GM23248 (cell line): Measurements from ENCODE around the gene PCDH20. TPM values are rescaled to one million over a fixed set of nuclear protein-coding genes. Genes with fewer than 3 reads are reported as not detected.

Experiments
- DNase-seq: peaks from one replicate; pipeline ENCODE4 v3.0.0-alpha.2; 2015
- H2AFZ ChIP-seq: fragments of 200-600 bp; sonication (generic); 2 replicates; pipeline ENCODE4 v1.6.1; 2016; ENCODE audit warnings: antibody characterized with exemption
- H3F3A ChIP-seq: fragments of 200-600 bp; sonication (generic); 2 replicates; pipeline ENCODE4 v1.6.1; 2016; ENCODE audit warnings: mild to moderate bottlenecking, antibody characterized with exemption, mixed run types; ENCODE audit not compliant: insufficient read depth
- H3K27ac ChIP-seq: fragments of 200-600 bp; sonication (generic); 2 replicates; pipeline ENCODE4 v1.5.1; 2016; ENCODE audit warnings: mild to moderate bottlenecking
- H3K27me3 ChIP-seq: fragments of 200-600 bp; sonication (generic); replicated peaks from 2 replicates; pipeline ENCODE4 v1.6.1; 2016; ENCODE audit warnings: mild to moderate bottlenecking; ENCODE audit not compliant: insufficient read depth
- H3K36me3 ChIP-seq: fragments of 200-600 bp; sonication (generic); 2 replicates; pipeline ENCODE4 v1.6.1; 2016; ENCODE audit warnings: low read depth, mild to moderate bottlenecking
- H3K4me1 ChIP-seq: fragments of 200-600 bp; sonication (generic); 2 replicates; pipeline ENCODE4 v1.6.1; 2016; ENCODE audit warnings: mild to moderate bottlenecking; ENCODE audit not compliant: insufficient read depth
- H3K4me2 ChIP-seq: fragments of 200-600 bp; sonication (generic); one replicate; pipeline ENCODE4 v1.6.1; 2016; ENCODE audit warnings: mild to moderate bottlenecking; ENCODE audit not compliant: unreplicated experiment
- H3K4me3 ChIP-seq: fragments of 200-600 bp; sonication (generic); 2 replicates; pipeline ENCODE4 v1.5.1; 2016; ENCODE audit warnings: mild to moderate bottlenecking
- H3K79me2 ChIP-seq: fragments of 200-600 bp; sonication (generic); 2 replicates; pipeline ENCODE4 v1.6.1; 2016; ENCODE audit warnings: mild to moderate bottlenecking; ENCODE audit not compliant: insufficient read depth
- H3K9ac ChIP-seq: fragments of 200-600 bp; sonication (generic); 2 replicates; pipeline ENCODE4 v1.6.1; 2016; ENCODE audit warnings: mild to moderate bottlenecking
- H3K9me2 ChIP-seq: fragments of 200-600 bp; sonication (generic); 2 replicates; pipeline ENCODE4 v1.6.1; 2016; ENCODE audit warnings: mixed run types, mild to moderate bottlenecking, moderate library complexity; ENCODE audit not compliant: insufficient read depth
- H3K9me3 ChIP-seq: fragments of 200-600 bp; sonication (generic); one replicate; pipeline ENCODE4 v1.6.1; 2017; ENCODE audit warnings: low read depth
- H4K20me1 ChIP-seq: fragments of 200-600 bp; sonication (generic); 2 replicates; pipeline ENCODE4 v1.6.0; 2016; ENCODE audit not compliant: insufficient read depth
- EZH2 ChIP-seq: fragments of 200-600 bp; sonication (generic); IDR thresholded peaks from 2 replicates; pipeline ENCODE4 v1.6.1; 2018; ENCODE audit warnings: antibody characterized with exemption, mild to moderate bottlenecking; ENCODE audit not compliant: insufficient read depth, poor library complexity, severe bottlenecking
- EZH2phosphoT487 ChIP-seq: fragments of 200-600 bp; sonication (generic); IDR thresholded peaks from 2 replicates; pipeline ENCODE4 v1.6.1; 2018; ENCODE audit warnings: antibody characterized with exemption, moderate library complexity, mild to moderate bottlenecking, low read depth; ENCODE audit not compliant: insufficient read depth
- WGBS, 2 experiments: methylation state at CpG; one replicate each; pipeline ENCODE4 v1.1.6; 2015 to 2017; ENCODE audit warnings: low lambda C conversion rate in 2 of 2, low coverage in 1 of 2; ENCODE audit errors: missing lambda C conversion rate in 2 of 2; 5-methylcytosine and 5-hydroxymethylcytosine counted together
- in situ Hi-C: fragments of 300-500 bp; cut with MboI; formaldehyde crosslinking; loops from 2 replicates; pipeline ENCODE4 v1.15.0; 2020
- polyA plus RNA-seq: library from polyadenylated mRNA; unstranded; fragments of >200 nt; fragmentation: Nextera tagmentation; extraction: Ambion mirVana; gene quantifications from 2 replicates; pipeline ENCODE4 v1.2.1, GENCODE V29; 2016
- total RNA-seq: library from RNA; depleted of rRNA; stranded (reverse); fragments of >200 nt; shearing (Covaris generic); gene quantifications from 2 replicates; pipeline ENCODE4 v1.2.3, GENCODE V29; 2014; rRNA removed

PCDH20 gene
- total RNA-seq, result under 0.01 TPM in 1 of 2 replicates, not detected in the other
- polyA plus RNA-seq, result not detected in 2 replicates

- no peak within 1 kb of the TSS for H2AFZ ChIP-seq
- no peak within 1 kb of the TSS for H3K4me2 ChIP-seq
- TF ChIP-seq EZH2, result no peak
- TF ChIP-seq EZH2phosphoT487, result no peak
- H3K79me2 ChIP-seq, result no peaks in the 10 kb centered on the region
- peaks cover 10% of the 10 kb centered on the region; the same call in 1 of the 2 replicates for H3K27me3 ChIP-seq
- H3F3A ChIP-seq, result no peaks in the 10 kb centered on the region
- no peak for DNase-seq
- H3K4me3 ChIP-seq, result no peak within 1 kb of the TSS
- H3K9ac ChIP-seq, result no peak within 1 kb of the TSS
- no peak within 1 kb of the TSS for H3K27ac ChIP-seq
- in situ Hi-C loops, result loop anchor here (25.0 kb wide), 1 partner anchor 953 kb away; no protein-coding TSS in a partner anchor
- no peaks in the 10 kb centered on the region for H3K36me3 ChIP-seq
- no peaks in the 10 kb centered on the region for H3K4me1 ChIP-seq
- WGBS, 2 experiments, result 22 to 26% methylated on average over 3 of the region's 3 CpGs
- no peaks in the 10 kb centered on the region for H3K9me3 ChIP-seq
- H4K20me1 ChIP-seq, result no peaks in the 10 kb centered on the region
- no peaks in the 10 kb centered on the region for H3K9me2 ChIP-seq
These were observed at the start of gene PCDH20 for GRCh38 chr13:61415749-61416148. PCDH20 (minus strand) TSS chr13:61415849; CDS start chr13:61415158, 691 bp downstream.

GRCh38 chr13:61463024-61463423 lies 47.4 kb upstream of the PCDH20 start:
- no peaks in the 10 kb centered on the region for H3K9me3 ChIP-seq
- H3K79me2 ChIP-seq, result no peaks in the 10 kb centered on the region
- in situ Hi-C loops, result no loop called here
- no peak overlapping the region for H3K9ac ChIP-seq
- H3F3A ChIP-seq, result no peaks in the 10 kb centered on the region
- H3K27me3 ChIP-seq, result no peaks in the 10 kb centered on the region
- no peaks in the 10 kb centered on the region for H3K4me1 ChIP-seq
- H4K20me1 ChIP-seq, result no peaks in the 10 kb centered on the region
- TF ChIP-seq EZH2phosphoT487, result no peak
- no peak for TF ChIP-seq EZH2
- WGBS, 2 experiments, result 11 to 31% methylated on average over 1 of the region's 1 CpG
- H3K27ac ChIP-seq, result no peak overlapping the region
- H3K4me3 ChIP-seq, result no peak overlapping the region
- DNase-seq, result no peak
- no peak overlapping the region for H3K4me2 ChIP-seq
- no peaks in the 10 kb centered on the region for H3K36me3 ChIP-seq
- H2AFZ ChIP-seq, result no peak overlapping the region
- H3K9me2 ChIP-seq, result no peaks in the 10 kb centered on the region

- no peak for TF ChIP-seq EZH2phosphoT487
- TF ChIP-seq EZH2, result no peak
- no peaks in the 10 kb centered on the region for H3K4me1 ChIP-seq
- no peaks in the 10 kb centered on the region for H3K9me2 ChIP-seq
- peaks cover 6% of the 10 kb centered on the region for H3K9me3 ChIP-seq
- no peak overlapping the region for H3K4me3 ChIP-seq
- no peaks in the 10 kb centered on the region for H4K20me1 ChIP-seq
- WGBS, 2 experiments, result 5 to 14% methylated on average over 1 of the region's 1 CpG
- no peak overlapping the region for H3K27ac ChIP-seq
- no peaks in the 10 kb centered on the region for H3K27me3 ChIP-seq
- in situ Hi-C loops, result no loop called here
- H3K79me2 ChIP-seq, result no peaks in the 10 kb centered on the region
- DNase-seq, result no peak
- no peaks in the 10 kb centered on the region for H3K36me3 ChIP-seq
- no peak overlapping the region for H3K4me2 ChIP-seq
- no peaks in the 10 kb centered on the region for H3F3A ChIP-seq
- H2AFZ ChIP-seq, result no peak overlapping the region
- H3K9ac ChIP-seq, result no peak overlapping the region
These were observed 37.5 kb upstream of the PCDH20 start for GRCh38 chr13:61453121-61453520.

- WGBS, 2 experiments, result 0 to 3% methylated on average over 1 of the region's 1 CpG
- Histone ChIP-seq H3K79me2 (no peaks in the 10 kb centered on the region), H3K9ac (no peak overlapping the region), H3K27me3 (no peaks in the 10 kb centered on the region), H3K36me3 (no peaks in the 10 kb centered on the region), H3K9me2 (0 out of 2 replicates have a peak, but pooled peaks cover 4% of the 10 kb centered on the region), H2AFZ (no peak overlapping the region), H4K20me1 (no peaks in the 10 kb centered on the region), H3K4me2 (no peak overlapping the region), H3K4me1 (no peaks in the 10 kb centered on the region), H3F3A (no peaks in the 10 kb centered on the region), H3K27ac (no peak overlapping the region), H3K9me3 (no peaks in the 10 kb centered on the region), H3K4me3 (no peak overlapping the region)
- in situ Hi-C loops, result no loop called here
- DNase-seq, result no peak
- TF ChIP-seq EZH2phosphoT487 (no peak), EZH2 (no peak)
These were observed 16.4 kb upstream of the PCDH20 start for GRCh38 chr13:61432029-61432428.

DNA sequence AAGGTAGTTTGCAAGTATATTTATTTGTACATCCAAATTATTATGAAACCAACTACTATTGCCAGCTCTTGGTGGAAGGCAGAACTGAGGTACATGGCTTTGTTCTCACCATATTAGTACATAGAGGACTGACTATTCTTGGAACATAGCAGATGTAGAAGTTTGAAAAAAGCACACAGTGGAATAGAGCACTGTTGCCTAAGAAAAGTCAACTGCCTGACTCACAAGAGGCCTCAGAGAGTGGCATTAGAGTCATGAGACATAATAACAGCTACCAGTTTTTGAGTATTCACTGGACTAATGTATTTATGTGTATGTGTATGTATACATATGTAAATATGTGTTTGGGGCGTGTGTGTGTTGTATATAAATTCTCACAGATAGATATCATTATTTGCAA lies 8.3 kb upstream of the PCDH20 start:
- H3K4me1 ChIP-seq, result no peaks in the 10 kb centered on the region
- H2AFZ ChIP-seq, result no peak overlapping the region
- in situ Hi-C loops, result loop anchor here (25.0 kb wide), 1 partner anchor 962 kb away; no protein-coding TSS in a partner anchor
- H3K27ac ChIP-seq, result no peak overlapping the region
- H3K4me3 ChIP-seq, result no peak overlapping the region
- no peaks in the 10 kb centered on the region for H3K9me3 ChIP-seq
- H3K9ac ChIP-seq, result no peak overlapping the region
- TF ChIP-seq EZH2 (no peak), EZH2phosphoT487 (no peak)
- no peak overlapping the region for H3K4me2 ChIP-seq
- H3K27me3 ChIP-seq, result no peaks in the 10 kb centered on the region
- WGBS, 2 experiments, result 16 to 18% methylated on average over 1 of the region's 1 CpG
- no peaks in the 10 kb centered on the region for H3K36me3 ChIP-seq
- no peaks in the 10 kb centered on the region for H3K9me2 ChIP-seq
- H3K79me2 ChIP-seq, result no peaks in the 10 kb centered on the region
- no peaks in the 10 kb centered on the region for H3F3A ChIP-seq
- no peaks in the 10 kb centered on the region for H4K20me1 ChIP-seq
- DNase-seq, result no peak
